ENCODE results near the gene PMS2. TPM values are rescaled to one million over a fixed set of nuclear protein-coding genes. Genes with fewer than 3 reads are reported as not detected.

The PMS2 gene
- total and polyA plus RNA-seq, 2 donors (not counting 1 experiment from before 2014, with no cell fraction given) = 8.1 to 20.3 TPM

DNA sequence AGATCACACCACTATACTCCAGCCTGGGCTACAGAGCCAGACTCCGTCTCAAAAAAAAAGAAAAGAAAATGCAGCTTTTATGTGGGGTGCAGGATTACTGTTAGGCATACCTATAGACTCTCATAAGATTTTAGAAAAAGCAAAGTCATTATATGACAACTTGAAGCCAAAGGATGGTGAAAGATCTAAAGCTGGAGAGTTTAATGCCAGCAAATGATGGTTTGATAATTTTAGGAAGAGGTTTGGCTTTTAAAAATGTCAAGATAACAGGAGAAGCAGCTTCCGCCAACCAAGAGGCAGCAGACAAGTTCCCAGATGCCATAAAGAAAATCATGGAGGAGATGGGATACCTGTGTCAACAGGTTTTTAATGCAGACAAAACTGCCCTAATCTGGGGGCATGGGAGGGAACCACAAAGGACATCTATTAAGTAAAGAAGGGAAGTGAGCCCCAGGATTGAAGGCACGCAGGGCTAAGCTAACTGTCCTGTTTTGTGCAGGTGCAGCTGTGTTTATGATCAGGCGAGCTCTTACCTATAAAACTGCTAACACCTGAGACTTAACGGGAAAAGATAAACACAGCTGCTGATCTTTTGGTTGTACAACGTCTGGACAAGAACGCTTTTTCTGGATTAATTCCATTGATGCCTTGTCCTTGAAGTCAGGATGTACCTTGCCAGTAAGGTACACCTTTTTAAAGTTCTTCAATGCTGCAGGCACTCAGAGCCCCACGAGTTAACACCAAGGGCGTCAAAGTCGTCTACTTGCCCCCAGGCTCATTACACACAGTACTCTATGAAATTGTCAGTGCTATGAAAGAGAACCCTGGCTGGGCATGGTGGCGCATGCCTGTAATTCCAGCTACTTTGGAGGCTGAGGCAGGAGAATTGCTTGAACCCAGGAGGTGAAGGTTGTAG is 11.8 kb upstream of the PMS2 start:
- no peak for TF ChIP-seq EZH2 (IDR thresholded peaks at IDR 0.05; ENCODE audit: borderline replicate concordance, insufficient read depth, low read depth, low read length, poor library complexity, severe bottlenecking)
- TF ChIP-seq, protein P1, sequence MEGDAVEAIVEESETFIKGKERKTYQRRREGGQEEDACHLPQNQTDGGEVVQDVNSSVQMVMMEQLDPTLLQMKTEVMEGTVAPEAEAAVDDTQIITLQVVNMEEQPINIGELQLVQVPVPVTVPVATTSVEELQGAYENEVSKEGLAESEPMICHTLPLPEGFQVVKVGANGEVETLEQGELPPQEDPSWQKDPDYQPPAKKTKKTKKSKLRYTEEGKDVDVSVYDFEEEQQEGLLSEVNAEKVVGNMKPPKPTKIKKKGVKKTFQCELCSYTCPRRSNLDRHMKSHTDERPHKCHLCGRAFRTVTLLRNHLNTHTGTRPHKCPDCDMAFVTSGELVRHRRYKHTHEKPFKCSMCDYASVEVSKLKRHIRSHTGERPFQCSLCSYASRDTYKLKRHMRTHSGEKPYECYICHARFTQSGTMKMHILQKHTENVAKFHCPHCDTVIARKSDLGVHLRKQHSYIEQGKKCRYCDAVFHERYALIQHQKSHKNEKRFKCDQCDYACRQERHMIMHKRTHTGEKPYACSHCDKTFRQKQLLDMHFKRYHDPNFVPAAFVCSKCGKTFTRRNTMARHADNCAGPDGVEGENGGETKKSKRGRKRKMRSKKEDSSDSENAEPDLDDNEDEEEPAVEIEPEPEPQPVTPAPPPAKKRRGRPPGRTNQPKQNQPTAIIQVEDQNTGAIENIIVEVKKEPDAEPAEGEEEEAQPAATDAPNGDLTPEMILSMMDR (IDR thresholded peaks at IDR 0.05) = no peak
- Mint-ChIP-seq H3K9me3 (ENCODE audit: insufficient read depth) (no peaks in the 10 kb centered on the region), H3K27ac (no peak overlapping the region), H3K4me3 (no peak overlapping the region), H3K27me3 (no peaks in the 10 kb centered on the region), H3K4me1 (peaks cover 5% of the 10 kb centered on the region)
- no peaks in the 10 kb centered on the region for H4K20me1 ChIP-seq (ENCODE audit: control insufficient read depth, insufficient read depth, low read length, poor library complexity, severe bottlenecking)
- WGBS (ENCODE audit: insufficient coverage) = 97% methylated on average over 5 of the region's 11 CpGs
- intact Hi-C loops (cut with micrococcal nuclease) = no loop called here
- H3K9ac ChIP-seq (ENCODE audit: low read length) = no peak overlapping the region
- CTCF ChIA-PET = interaction anchor here (1.4 kb wide), 1 partner anchor 12 kb away, joined by 4 read pairs; the partner anchor contains the start of genes AIMP2 and PMS2
- H3K27me3 ChIP-seq (replicated peaks in 1 of 4; ENCODE audit: control extremely low read depth in 1 of 4, control insufficient read depth in 3 of 4, insufficient read depth in 4 of 4, low read length in 3 of 4) = no peaks in the 10 kb centered on the region
- DNase-seq (no peak), ATAC-seq (ENCODE audit: low read depth) (no peak)
- no peaks in the 10 kb centered on the region for H3K9me3 ChIP-seq (ENCODE audit: control extremely low read depth in 1 of 3, control insufficient read depth in 2 of 3, insufficient read depth in 1 of 3, low read length in 2 of 3)
- peaks cover 2% of the 10 kb centered on the region for H3K79me2 ChIP-seq (ENCODE audit: control insufficient read depth, insufficient read depth, low read length)
- no peak overlapping the region for H3K4me3 ChIP-seq (ENCODE audit: control extremely low read depth in 1 of 5, extremely low read depth in 1 of 5, insufficient read depth in 1 of 5, low read depth in 2 of 5, low read length in 4 of 5)
- no peak overlapping the region for H2AFZ ChIP-seq (ENCODE audit: insufficient read depth, low read depth, low read length, poor library complexity, severe bottlenecking)
- POLR2A ChIA-PET = interaction anchor here (0.7 kb wide), 1 partner anchor 1160 kb away, joined by 13 read pairs; no protein-coding TSS in a partner anchor
- no peak overlapping the region for H3K4me2 ChIP-seq (replicated peaks; ENCODE audit: low read depth, low read length, poor library complexity, severe bottlenecking)
- H3K36me3 ChIP-seq (replicated peaks in 1 of 2; ENCODE audit: control extremely low read depth in 1 of 2, control insufficient read depth in 1 of 2, extremely low read depth in 1 of 2, insufficient read depth in 2 of 2, low read length in 1 of 2) = peaks cover 13 to 77% of the 10 kb centered on the region in 2 experiments
- peaks cover 0 to 1% of the 10 kb centered on the region in 2 donors for H3K4me1 ChIP-seq (ENCODE audit: control insufficient read depth in 2 of 2, insufficient read depth in 2 of 2, low read length in 2 of 2)
- H3K27ac ChIP-seq (ENCODE audit: low read length in 2 of 2) = no peak overlapping the region

DNA sequence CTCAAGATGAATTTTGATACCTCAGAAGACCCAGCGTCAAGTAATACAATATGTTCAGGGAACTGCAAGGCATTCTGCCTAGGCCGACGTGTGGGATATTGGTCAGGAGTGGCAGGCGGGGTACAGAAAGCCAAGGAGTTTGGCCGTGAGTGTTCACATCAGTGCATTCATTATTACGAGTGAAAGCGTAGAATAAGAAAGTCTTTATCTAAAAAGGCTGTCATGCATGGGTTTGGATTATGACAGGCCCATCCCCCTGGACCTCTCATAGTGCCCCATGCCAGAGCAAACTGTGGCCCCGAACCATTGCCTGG is 7.8 kb upstream of the PMS2 start:
- peaks cover 23% of the 10 kb centered on the region for H3K79me2 ChIP-seq (ENCODE audit: control insufficient read depth, insufficient read depth, low read length)
- Mint-ChIP-seq H3K4me3 (no peak overlapping the region), H3K4me1 (peaks cover 13% of the 10 kb centered on the region), H3K9me3 (ENCODE audit: insufficient read depth) (no peaks in the 10 kb centered on the region), H3K27ac (peak overlapping the region; percentile 66), H3K27me3 (no peaks in the 10 kb centered on the region)
- no peak overlapping the region for H3K4me3 ChIP-seq (ENCODE audit: control extremely low read depth in 1 of 5, extremely low read depth in 1 of 5, insufficient read depth in 1 of 5, low read depth in 2 of 5, low read length in 4 of 5)
- no peaks in the 10 kb centered on the region for H3K4me1 ChIP-seq (ENCODE audit: control insufficient read depth in 2 of 2, insufficient read depth in 2 of 2, low read length in 2 of 2)
- H3K9ac ChIP-seq (ENCODE audit: low read length) = no peak overlapping the region
- DNase-seq (no peak), ATAC-seq (ENCODE audit: low read depth) (no peak)
- ChIA-PET POLR2A (interaction anchor here (0.5 kb wide), 1 partner anchor 41 kb away, joined by 3 read pairs; no protein-coding TSS in a partner anchor), CTCF (no interaction called here)
- H3K27me3 ChIP-seq (replicated peaks in 1 of 4; ENCODE audit: control extremely low read depth in 1 of 4, control insufficient read depth in 3 of 4, insufficient read depth in 4 of 4, low read length in 3 of 4) = no peaks in the 10 kb centered on the region
- 89% methylated on average over 7 of the region's 8 CpGs for WGBS (ENCODE audit: insufficient coverage)
- no peaks in the 10 kb centered on the region for H4K20me1 ChIP-seq (ENCODE audit: control insufficient read depth, insufficient read depth, low read length, poor library complexity, severe bottlenecking)
- no peak for TF ChIP-seq EZH2 (IDR thresholded peaks at IDR 0.05; ENCODE audit: borderline replicate concordance, insufficient read depth, low read depth, low read length, poor library complexity, severe bottlenecking)
- TF ChIP-seq, protein P1 (IDR thresholded peaks at IDR 0.05) = no peak
- H3K9me3 ChIP-seq (ENCODE audit: control extremely low read depth in 1 of 3, control insufficient read depth in 2 of 3, insufficient read depth in 1 of 3, low read length in 2 of 3) = no peaks in the 10 kb centered on the region
- no peak overlapping the region for H2AFZ ChIP-seq (ENCODE audit: insufficient read depth, low read depth, low read length, poor library complexity, severe bottlenecking)
- peaks cover 6 to 47% of the 10 kb centered on the region in 2 experiments for H3K36me3 ChIP-seq (replicated peaks in 1 of 2; ENCODE audit: control extremely low read depth in 1 of 2, control insufficient read depth in 1 of 2, extremely low read depth in 1 of 2, insufficient read depth in 2 of 2, low read length in 1 of 2)
- H3K27ac ChIP-seq (ENCODE audit: low read length in 2 of 2) = no peak overlapping the region
- no peak overlapping the region for H3K4me2 ChIP-seq (replicated peaks; ENCODE audit: low read depth, low read length, poor library complexity, severe bottlenecking)
- intact Hi-C loops (cut with micrococcal nuclease) = no loop called here

Measured in B cell (primary cell).